Cortex of kidney (tissue), 1 donor: ENCODE data around the gene DPY19L1.
"Not testable (repeated sequence)": the region's sequence is repeated elsewhere in the genome, so short reads cannot be mapped to it uniquely, and the experiment has no call there.

Source experiments
- DNase-seq: peaks from one replicate; lab custom pipeline; 2025; lab: John Stamatoyannopoulos, UW

Gene DPY19L1

GRCh38 chr7:34918198-34918861, 119.0 kb downstream of the DPY19L1 start:
- DNase-seq: not testable (repeated sequence)

- DNase-seq: not testable (repeated sequence)
Observed at GRCh38 chr7:34917515-34917914, 119.8 kb downstream of the DPY19L1 start.

- no peak for DNase-seq
Observed at GRCh38 chr7:34916267-34916666, 121.0 kb downstream of the DPY19L1 start.

GRCh38 chr7:34912236-34912635, 125.0 kb downstream of the DPY19L1 start:
- no peak for DNase-seq

GRCh38 chr7:34906266-34906850, 130.9 kb downstream of the DPY19L1 start:
- DNase-seq: not testable (repeated sequence)

- no peak for DNase-seq
Observed at GRCh38 chr7:34904987-34905386, 132.3 kb downstream of the DPY19L1 start.

GRCh38 chr7:34903921-34904320, 133.4 kb downstream of the DPY19L1 start:
- not testable (repeated sequence) for DNase-seq

GRCh38 chr7:34902182-34902581, 135.1 kb downstream of the DPY19L1 start:
- no peak for DNase-seq

GRCh38 chr7:34900891-34901513, 136.3 kb downstream of the DPY19L1 start:
- no peak for DNase-seq

GRCh38 chr7:34895202-34895601, 142.1 kb downstream of the DPY19L1 start:
- no peak for DNase-seq

- DNase-seq: no peak
Observed at GRCh38 chr7:34889951-34890350, 147.3 kb downstream of the DPY19L1 start.

- no peak for DNase-seq
Observed at GRCh38 chr7:34886856-34887255, 150.4 kb downstream of the DPY19L1 start.

- DNase-seq: not testable (repeated sequence)
Observed at GRCh38 chr7:34883855-34884254, 153.4 kb downstream of the DPY19L1 start.

GRCh38 chr7:34879871-34880270, 157.4 kb downstream of the DPY19L1 start:
- no peak for DNase-seq

- DNase-seq: not testable (repeated sequence)
Observed at GRCh38 chr7:34878944-34879735, 158.1 kb downstream of the DPY19L1 start.
